ENCODE measurements around the gene ALK.

- no peak for TF ChIP-seq CTCF (IDR thresholded peaks at IDR 0.05; ENCODE audit: low read depth, low read length)
- TF ChIP-seq POLR2A (IDR thresholded peaks at IDR 0.05; ENCODE audit: extremely low read depth, insufficient read length), result no peak
- TF ChIP-seq MYC (IDR thresholded peaks at IDR 0.05; ENCODE audit: low read depth, low read length), result no peak
- no peak for TF ChIP-seq MAX (IDR thresholded peaks at IDR 0.05; ENCODE audit: low read depth, low read length)
Observed at GRCh38 chr2:29193681-29194080, 727.7 kb downstream of the ALK start.

Measured in NB4 (cell line).